HL-60/S4 treated with phorbol 12-myristate 13-acetate at 8.2 ng/mL for 4 days and 3 days (cell line): ENCODE measurements around the gene TSPAN33.
"Not testable (repeated sequence)": the region's sequence is repeated elsewhere in the genome, so short reads cannot be mapped to it uniquely, and the experiment has no call there.

Experiments used
- in situ Hi-C: fragments of 300-500 bp; cut with MboI; formaldehyde crosslinking; loops from 2 replicates; pipeline ENCODE4 v1.15.0; 2022; ENCODE audit warnings: low sequenced_read_pairs

TSPAN33 gene

GRCh38 chr7:129205126-129205818 lies 60.8 kb downstream of the TSPAN33 start:
- in situ Hi-C loops = no loop called here

- in situ Hi-C loops = no loop called here
Measured at GRCh38 chr7:129205987-129206785, 61.7 kb downstream of the TSPAN33 start.

- in situ Hi-C loops = no loop called here
Measured at GRCh38 chr7:129208667-129209066, 64.2 kb downstream of the TSPAN33 start.

GRCh38 chr7:129209067-129209926 lies 64.8 kb downstream of the TSPAN33 start:
- in situ Hi-C loops = no loop called here

GRCh38 chr7:129210256-129210988 lies 65.9 kb downstream of the TSPAN33 start:
- in situ Hi-C loops = no loop called here

- in situ Hi-C loops = no loop called here
Measured at GRCh38 chr7:129210989-129211312, 66.4 kb downstream of the TSPAN33 start.

GRCh38 chr7:129212126-129212525 lies 67.6 kb downstream of the TSPAN33 start:
- in situ Hi-C loops = no loop called here

GRCh38 chr7:129212596-129212995 lies 68.1 kb downstream of the TSPAN33 start:
- in situ Hi-C loops = no loop called here

GRCh38 chr7:129213828-129214227 lies 69.3 kb downstream of the TSPAN33 start:
- in situ Hi-C loops = no loop called here

GRCh38 chr7:129215691-129216090 lies 71.2 kb downstream of the TSPAN33 start:
- in situ Hi-C loops = not testable (repeated sequence)

GRCh38 chr7:129216101-129216715 lies 71.7 kb downstream of the TSPAN33 start:
- in situ Hi-C loops = not testable (repeated sequence)

GRCh38 chr7:129216821-129217416 lies 72.4 kb downstream of the TSPAN33 start:
- in situ Hi-C loops = not testable (repeated sequence)

GRCh38 chr7:129218514-129219062 lies 74.1 kb downstream of the TSPAN33 start:
- in situ Hi-C loops = no loop called here

GRCh38 chr7:129219166-129219565 lies 74.7 kb downstream of the TSPAN33 start:
- in situ Hi-C loops = not testable (repeated sequence)
